Activated CD4-positive, alpha-beta T cell treated with anti-CD3 and anti-CD28 coated beads for 36 hours (primary cell): ENCODE measurements around the gene SLC37A4. TPM values are rescaled to one million over a fixed set of nuclear protein-coding genes. Genes with fewer than 3 reads are reported as not detected.

ENCODE experiments used
- ATAC-seq: fragments of 200-7000 bp; cut with Tn5 transposase; one replicate; pipeline ENCODE4 v1.10.0; 2021; ENCODE audit warnings: mild to moderate bottlenecking, moderate library complexity
- CTCF ChIA-PET: fragments of 350-600 bp; sonication (Branson Sonifier 250); formaldehyde crosslinking; loops from one replicate; lab custom pipeline; 2021; ENCODE audit warnings: antibody characterized with exemption; lab: Charles Lee
- POLR2A ChIA-PET: fragments of 350-600 bp; sonication (Branson Sonifier 250); formaldehyde crosslinking; loops from one replicate; lab custom pipeline; 2021; ENCODE audit warnings: antibody characterized with exemption, inconsistent platforms; lab: Charles Lee
- DNase-seq: peaks from one replicate; pipeline ENCODE4 v3.0.0-alpha.2; 2020
- H3K27ac Mint-ChIP-seq: one replicate; pipeline ENCODE4 v1.8.0; 2021; ENCODE audit warnings: mixed read lengths
- H3K27me3 Mint-ChIP-seq: one replicate; pipeline ENCODE4 v1.8.0; 2021; ENCODE audit warnings: mixed read lengths
- H3K36me3 Mint-ChIP-seq: one replicate; pipeline ENCODE4 v1.8.0; 2021; ENCODE audit warnings: low read depth, mixed read lengths
- H3K4me1 Mint-ChIP-seq: one replicate; pipeline ENCODE4 v1.8.0; 2021; ENCODE audit warnings: mixed read lengths
- H3K4me3 Mint-ChIP-seq: one replicate; pipeline ENCODE4 v1.8.0; 2021; ENCODE audit warnings: mild to moderate bottlenecking, moderate library complexity, mixed read lengths
- H3K9me3 Mint-ChIP-seq: one replicate; pipeline ENCODE4 v1.8.0; 2021; ENCODE audit warnings: low read depth, mixed read lengths
- intact Hi-C, 2 experiments: fragments of 100-400 bp; cut with DNase I in 1 of 2; cut with micrococcal nuclease in 1 of 2; formaldehyde crosslinking; loops; one replicate each; pipeline versions ENCODE4 v1.14.2 to v1.15.1; 2022 to 2024; cut with DNase I, micrococcal nuclease
- microRNA-seq: library from miRNA; unstranded; fragments of <30 nt; microRNA quantifications from one replicate; pipeline ENCODE4 v1.2.0, GENCODE V29; 2021; ENCODE audit warnings: borderline replicate concordance
- total RNA-seq, 2 experiments: library from RNA; stranded (reverse); gene quantifications; one replicate each; pipeline ENCODE4 v1.2.3, GENCODE V29; 2021

SLC37A4 gene
- total RNA-seq, 2 experiments from 2014 or later = 26.2 to 36.2 TPM

- Mint-ChIP-seq H3K27ac (no peak overlapping the region), H3K27me3 (peaks cover 14% of the 10 kb centered on the region), H3K9me3 (no peaks in the 10 kb centered on the region), H3K4me1 (no peaks in the 10 kb centered on the region), H3K4me3 (no peak overlapping the region), H3K36me3 (no peaks in the 10 kb centered on the region)
- ChIA-PET POLR2A (no interaction called here), CTCF (interaction anchor here (0.5 kb wide), 1 partner anchor 54 kb away, joined by 3 read pairs; no protein-coding TSS in a partner anchor)
- intact Hi-C loops = no loop called here
- ATAC-seq (no peak), DNase-seq (no peak)
These were observed 54.6 kb downstream of the SLC37A4 start for GRCh38 chr11:118975771-118976709.

Small RNAs within 50 kb of the gene (microRNA-seq; reads per million reads assigned to microRNA genes)
- not detected for gene MIR3656

Other genes with a start within 250 kb of the SLC37A4 start
- 100 to 1,000 TPM; 175 to 178 TPM for gene DDX6, start 239.7 kb downstream of the SLC37A4 start, total RNA-seq
- 10 to 100 TPM; 18.9 to 21.3 TPM for gene CXCR5, start 147.0 kb downstream of the SLC37A4 start, total RNA-seq
- 10 to 100 TPM; 34.5 to 58.5 TPM for gene BCL9L, start 105.0 kb downstream of the SLC37A4 start, total RNA-seq
- under 1 TPM; 0.19 to 0.32 TPM for gene UPK2, start 74.6 kb downstream of the SLC37A4 start, total RNA-seq
- gene FOXR1, start 59.1 kb downstream of the SLC37A4 start, total RNA-seq = not detected
- 10 to 100 TPM; 23.7 to 26.2 TPM for gene CENATAC, start 32.7 kb downstream of the SLC37A4 start, total RNA-seq
- gene RPS25, start 12.5 kb downstream of the SLC37A4 start, total RNA-seq = 1,000 to 10,000 TPM; 1,590 to 1,820 TPM
- 10 to 100 TPM; 62.2 to 81.9 TPM for gene TRAPPC4, start 12.1 kb downstream of the SLC37A4 start, total RNA-seq
- gene HYOU1, start 26.3 kb upstream of the SLC37A4 start, total RNA-seq = 100 to 1,000 TPM; 104 to 114 TPM
- 10 to 100 TPM; 20.5 to 25.4 TPM for gene VPS11, start 36.9 kb upstream of the SLC37A4 start, total RNA-seq
- 10 to 100 TPM; 39.8 to 41.8 TPM for gene HMBS, start 54.0 kb upstream of the SLC37A4 start, total RNA-seq
- 10 to 100 TPM; 57.8 to 73.5 TPM for gene DPAGT1, start 71.0 kb upstream of the SLC37A4 start, total RNA-seq
- 10 to 100 TPM; 15.9 to 16.3 TPM for gene C2CD2L, start 76.5 kb upstream of the SLC37A4 start, total RNA-seq
- gene HINFP, start 90.7 kb upstream of the SLC37A4 start, total RNA-seq = 10 to 100 TPM; 24.0 to 27.2 TPM
- gene ABCG4, start 118.2 kb upstream of the SLC37A4 start, total RNA-seq = not detected
- 10 to 100 TPM; 18.2 to 25.0 TPM for gene NLRX1, start 137.8 kb upstream of the SLC37A4 start, total RNA-seq
- under 1 TPM in 1 of 2 experiments, not detected in 1; 0.21 TPM for gene NHERF4, start 154.6 kb upstream of the SLC37A4 start, total RNA-seq
- 10 to 100 TPM; 29.3 to 33.2 TPM for gene CBL, start 175.5 kb upstream of the SLC37A4 start, total RNA-seq